HL-60/S4 treated with retinoic acid at 250 ng/mL for 4 days and 3 days (cell line): ENCODE results near the gene DENND1C.
"Not testable (repeated sequence)": the region's sequence is repeated elsewhere in the genome, so short reads cannot be mapped to it uniquely, and the experiment has no call there.

Source experiments
- in situ Hi-C: fragments of 300-500 bp; cut with MboI; formaldehyde crosslinking; loops from 2 replicates; pipeline ENCODE4 v1.7.0; 2022; ENCODE audit warnings: low sequenced_read_pairs

Gene DENND1C

GRCh38 chr19:6510618-6511017 is 29.0 kb upstream of the DENND1C start:
- in situ Hi-C loops = loop anchor here (10.0 kb wide), 1 partner anchor 244 kb away; no protein-coding TSS in a partner anchor

- in situ Hi-C loops = no loop called here
Measured at GRCh38 chr19:6509118-6509971, 27.8 kb upstream of the DENND1C start.

GRCh38 chr19:6508028-6508771 is 26.6 kb upstream of the DENND1C start:
- in situ Hi-C loops = not testable (repeated sequence)

- in situ Hi-C loops = no loop called here
Measured at GRCh38 chr19:6503407-6504201, 22.0 kb upstream of the DENND1C start.

GRCh38 chr19:6501740-6502648 is 20.4 kb upstream of the DENND1C start, which contains the start of gene TUBB4A:
Gene TUBB4A (minus strand): TSS chr19:6502309. CDS start chr19:6502212, 97 bp downstream.
- in situ Hi-C loops = no loop called here

- in situ Hi-C loops = no loop called here
Measured at GRCh38 chr19:6500837-6501739, 19.5 kb upstream of the DENND1C start.

- in situ Hi-C loops = no loop called here
Measured at GRCh38 chr19:6499052-6499790, 17.6 kb upstream of the DENND1C start.

GRCh38 chr19:6498294-6499036 is 16.9 kb upstream of the DENND1C start:
- in situ Hi-C loops = no loop called here

- in situ Hi-C loops = no loop called here
Measured at GRCh38 chr19:6495947-6496346, 14.4 kb upstream of the DENND1C start.

GRCh38 chr19:6494438-6495036 is 12.9 kb upstream of the DENND1C start:
- in situ Hi-C loops = no loop called here

- in situ Hi-C loops = no loop called here
Measured at GRCh38 chr19:6491802-6492592, 10.4 kb upstream of the DENND1C start.

- in situ Hi-C loops = no loop called here
Measured at GRCh38 chr19:6490134-6490533, 8.5 kb upstream of the DENND1C start.

- in situ Hi-C loops = no loop called here
Measured at GRCh38 chr19:6489278-6490061, 7.9 kb upstream of the DENND1C start.

GRCh38 chr19:6484831-6485230 is 3.2 kb upstream of the DENND1C start:
- in situ Hi-C loops = no loop called here

GRCh38 chr19:6484230-6484629 is 2.6 kb upstream of the DENND1C start:
- in situ Hi-C loops = no loop called here

- in situ Hi-C loops = no loop called here
Measured at GRCh38 chr19:6483235-6483634, 1.6 kb upstream of the DENND1C start.
